ENCODE measurements around the gene CNGB1.

- TF ChIP-seq, protein P1, sequence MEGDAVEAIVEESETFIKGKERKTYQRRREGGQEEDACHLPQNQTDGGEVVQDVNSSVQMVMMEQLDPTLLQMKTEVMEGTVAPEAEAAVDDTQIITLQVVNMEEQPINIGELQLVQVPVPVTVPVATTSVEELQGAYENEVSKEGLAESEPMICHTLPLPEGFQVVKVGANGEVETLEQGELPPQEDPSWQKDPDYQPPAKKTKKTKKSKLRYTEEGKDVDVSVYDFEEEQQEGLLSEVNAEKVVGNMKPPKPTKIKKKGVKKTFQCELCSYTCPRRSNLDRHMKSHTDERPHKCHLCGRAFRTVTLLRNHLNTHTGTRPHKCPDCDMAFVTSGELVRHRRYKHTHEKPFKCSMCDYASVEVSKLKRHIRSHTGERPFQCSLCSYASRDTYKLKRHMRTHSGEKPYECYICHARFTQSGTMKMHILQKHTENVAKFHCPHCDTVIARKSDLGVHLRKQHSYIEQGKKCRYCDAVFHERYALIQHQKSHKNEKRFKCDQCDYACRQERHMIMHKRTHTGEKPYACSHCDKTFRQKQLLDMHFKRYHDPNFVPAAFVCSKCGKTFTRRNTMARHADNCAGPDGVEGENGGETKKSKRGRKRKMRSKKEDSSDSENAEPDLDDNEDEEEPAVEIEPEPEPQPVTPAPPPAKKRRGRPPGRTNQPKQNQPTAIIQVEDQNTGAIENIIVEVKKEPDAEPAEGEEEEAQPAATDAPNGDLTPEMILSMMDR (IDR thresholded peaks at IDR 0.05; ENCODE audit: poor library complexity), result no peak
- no peak for TF ChIP-seq EZH2 (IDR thresholded peaks at IDR 0.05; ENCODE audit: borderline replicate concordance)
Observed at GRCh38 chr16:57837305-57838125, 133.4 kb downstream of the CNGB1 start.
